Measurements from ENCODE around the gene BCS1L. TPM values are rescaled to one million over a fixed set of nuclear protein-coding genes. Genes with fewer than 3 reads are reported as not detected.

Gene BCS1L
- polyA plus RNA-seq, 12 donors: 19.2 to 46.1 (median 38.2) TPM; not detected in 1

DNA sequence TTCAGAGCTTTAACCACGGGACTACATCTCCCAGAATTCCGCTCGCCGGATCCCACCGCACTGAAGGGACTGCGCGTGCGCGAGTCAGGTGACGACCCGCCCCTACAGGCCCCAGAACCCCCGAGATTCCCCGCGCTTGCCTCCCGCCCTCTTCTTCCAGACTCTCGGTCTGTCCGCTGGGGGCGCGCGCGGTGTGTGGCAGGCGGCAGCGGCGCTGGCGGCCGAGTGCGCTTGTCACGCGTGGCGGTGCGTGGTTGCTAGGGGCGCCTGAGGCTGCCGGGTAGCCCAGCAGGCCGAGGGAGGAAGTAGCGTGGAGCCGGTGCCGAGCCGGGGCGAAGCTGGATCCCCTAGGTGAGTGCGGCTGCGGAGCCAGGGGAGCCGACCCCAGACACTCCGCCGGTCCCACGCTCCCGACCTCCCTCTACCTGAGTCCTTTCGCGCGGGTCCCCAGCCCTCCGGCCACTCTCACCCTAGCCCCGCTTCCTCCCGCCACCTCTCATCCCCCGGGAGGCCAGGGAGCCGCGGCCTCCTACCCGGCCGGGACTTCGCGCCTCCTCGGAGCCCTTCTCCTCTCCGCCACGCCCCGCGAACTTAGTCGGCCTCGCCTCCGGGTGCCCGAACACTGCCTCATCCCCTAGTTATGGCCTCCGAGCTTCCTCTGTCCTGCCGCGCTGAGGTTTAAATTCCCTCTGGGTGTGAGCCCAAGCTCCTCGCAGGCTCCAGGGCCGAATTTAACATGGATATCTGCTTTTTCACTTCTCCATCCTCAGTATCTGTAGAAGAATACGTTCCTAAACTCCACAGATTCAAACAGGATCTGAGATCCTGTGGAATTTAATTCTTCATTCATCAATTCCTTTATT lies 51.4 kb downstream of the BCS1L start, which contains the start of gene TTLL4:
Gene TTLL4, plus strand, starts transcription at position 149 of the 863 bp plus-strand sequence. CDS start 26,842 bp downstream, outside the sequence.
- peak; percentile 97 for DNase-seq

DNA sequence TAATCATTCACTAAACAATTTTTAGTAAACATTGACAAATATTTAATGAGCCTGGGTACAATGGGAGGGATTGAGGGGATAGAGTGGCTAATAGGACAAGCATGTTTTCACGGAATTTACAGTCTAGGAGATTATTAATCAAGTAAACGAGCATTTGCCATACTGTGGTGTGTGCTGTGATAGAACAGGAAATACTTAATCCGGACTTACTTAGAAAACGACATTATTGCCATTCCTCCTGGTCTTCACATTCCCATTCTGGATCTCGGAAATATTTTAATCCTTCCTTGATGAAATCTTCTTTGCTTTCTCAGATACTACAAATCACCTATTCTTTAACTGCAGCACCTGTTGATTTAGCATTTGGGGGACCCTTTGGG lies 52.1 kb downstream of the BCS1L start:
- no peak for DNase-seq

Other genes with a start within 250 kb of the BCS1L start
- gene VIL1, start 240.6 kb upstream of the BCS1L start, polyA plus RNA-seq (ENCODE audit: insufficient read length in 12 of 12): 10 to 100 TPM in 1 of 12 donors, under 1 TPM in 7, not detected in 4; 0.06 to 38.2 (median 0.25) TPM
- 10 to 100 TPM in 10 of 12 donors, 1 to 10 TPM in 1, not detected in 1; 8.6 to 14.2 (median 11.8) TPM for gene USP37, start 91.3 kb upstream of the BCS1L start, polyA plus RNA-seq (ENCODE audit: insufficient read length in 12 of 12)
- gene CNOT9, start 90.8 kb upstream of the BCS1L start, polyA plus RNA-seq (ENCODE audit: insufficient read length in 12 of 12): 10 to 100 TPM in 11 of 12 donors, not detected in 1; 30.5 to 53.3 (median 40.9) TPM
- gene PLCD4, start 51.8 kb upstream of the BCS1L start, polyA plus RNA-seq (ENCODE audit: insufficient read length in 12 of 12): 10 to 100 TPM in 11 of 12 donors, not detected in 1; 23.9 to 67.3 (median 52.2) TPM
- gene ZNF142, start 60 bp upstream of the BCS1L start, polyA plus RNA-seq (ENCODE audit: insufficient read length in 12 of 12): 10 to 100 TPM in 10 of 12 donors, 1 to 10 TPM in 1, not detected in 1; 9.6 to 20.3 (median 12.4) TPM
- gene RNF25, start 12.3 kb downstream of the BCS1L start, polyA plus RNA-seq (ENCODE audit: insufficient read length in 12 of 12): 10 to 100 TPM in 11 of 12 donors, not detected in 1; 11.3 to 44.8 (median 26.1) TPM
- gene STK36, start 12.4 kb downstream of the BCS1L start, polyA plus RNA-seq (ENCODE audit: insufficient read length in 12 of 12): 10 to 100 TPM in 11 of 12 donors, not detected in 1; 19.4 to 56.6 (median 24.9) TPM
- 10 to 100 TPM in 11 of 12 donors, not detected in 1; 17.1 to 71.2 (median 30.0) TPM for gene TTLL4, start 51.2 kb downstream of the BCS1L start, polyA plus RNA-seq (ENCODE audit: insufficient read length in 12 of 12)
- 10 to 100 TPM in 11 of 12 donors, not detected in 1; 10.3 to 25.6 (median 22.3) TPM for gene CYP27A1, start 122.5 kb downstream of the BCS1L start, polyA plus RNA-seq (ENCODE audit: insufficient read length in 12 of 12)
- gene PRKAG3, start 172.1 kb downstream of the BCS1L start, polyA plus RNA-seq (ENCODE audit: insufficient read length in 12 of 12): 10 to 100 TPM in 9 of 12 donors, 1 to 10 TPM in 2, not detected in 1; 7.4 to 35.9 (median 25.3) TPM
- 1 to 10 TPM in 2 of 12 donors, under 1 TPM in 3, not detected in 7; 0.09 to 9.6 (median 0.78) TPM for gene WNT6, start 200.1 kb downstream of the BCS1L start, polyA plus RNA-seq (ENCODE audit: insufficient read length in 12 of 12)
- 1 to 10 TPM in 2 of 12 donors, under 1 TPM in 5, not detected in 5; 0.08 to 5.2 (median 0.37) TPM for gene WNT10A, start 221.2 kb downstream of the BCS1L start, polyA plus RNA-seq (ENCODE audit: insufficient read length in 12 of 12)

Data from muscle of arm (tissue), 12 donors.